Medulla oblongata (tissue), 1 donor: ENCODE results near the gene FGFBP3.
"Not testable (repeated sequence)": the region's sequence is repeated elsewhere in the genome, so short reads cannot be mapped to it uniquely, and the experiment has no call there.

ENCODE experiments used
- DNase-seq: peaks from one replicate; pipeline ENCODE4 v3.0.0-alpha.2; 2015; ENCODE audit errors: extremely low spot score

Gene FGFBP3

DNA sequence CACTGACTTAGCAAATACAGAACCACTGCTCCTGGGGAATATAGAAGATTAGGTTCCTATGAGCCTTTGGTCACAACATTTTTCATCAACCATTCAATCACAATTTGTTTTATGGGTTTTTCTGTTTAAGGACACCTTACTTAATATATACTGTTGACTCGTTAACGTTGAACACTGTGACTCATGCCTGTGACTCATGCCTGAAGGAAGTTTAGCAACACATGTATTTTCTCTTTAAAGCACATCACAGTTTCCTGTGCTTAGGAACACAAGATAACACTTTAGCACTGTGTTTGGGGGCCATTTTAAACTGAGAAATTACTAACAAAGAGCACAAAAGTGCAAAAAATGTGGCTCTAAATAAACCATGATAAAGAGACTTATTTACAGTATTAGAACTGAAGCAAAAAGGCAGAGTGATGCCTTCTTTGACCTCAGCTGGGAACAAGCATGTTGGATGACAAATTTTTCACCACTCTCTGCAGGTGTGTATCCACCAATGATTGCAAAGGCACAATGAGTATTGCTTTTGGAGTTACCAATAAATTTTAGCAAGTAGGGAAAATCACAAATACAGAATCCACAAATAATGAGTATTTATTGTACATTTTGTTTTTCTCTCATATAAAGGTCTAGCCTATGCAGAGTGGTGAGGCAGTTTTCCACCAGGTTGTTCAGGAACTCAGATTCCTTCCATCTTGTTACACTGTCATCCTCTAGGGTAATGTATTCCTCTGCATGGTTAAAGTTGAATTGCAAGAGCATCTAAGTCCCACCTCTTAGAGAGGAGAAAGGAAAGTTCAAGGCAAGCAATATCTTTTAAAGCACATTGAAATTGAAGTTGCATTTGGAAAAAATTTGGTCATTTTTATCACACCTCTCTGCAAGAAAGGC, 7.3 kb downstream of the FGFBP3 start:
- DNase-seq = no peak

DNA sequence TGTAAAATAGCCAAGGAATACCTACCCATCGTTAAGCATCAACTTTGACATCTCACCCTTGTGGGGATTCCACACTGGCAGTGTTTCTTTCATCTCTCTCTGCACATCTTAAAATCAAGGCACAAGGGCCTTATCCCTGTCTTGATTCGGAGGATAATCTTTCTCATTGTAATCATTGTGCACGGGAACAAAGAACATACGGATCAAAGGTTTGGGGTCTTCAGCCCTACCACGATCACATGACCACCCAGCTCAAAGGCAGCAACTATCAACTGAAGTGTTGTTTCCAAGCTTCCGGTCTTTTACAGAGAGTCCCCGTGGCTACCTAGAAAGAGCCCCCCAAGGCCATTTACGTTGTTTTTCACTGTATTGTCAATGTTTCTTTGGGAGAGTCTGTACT, 11.9 kb downstream of the FGFBP3 start:
- no peak for DNase-seq

DNA sequence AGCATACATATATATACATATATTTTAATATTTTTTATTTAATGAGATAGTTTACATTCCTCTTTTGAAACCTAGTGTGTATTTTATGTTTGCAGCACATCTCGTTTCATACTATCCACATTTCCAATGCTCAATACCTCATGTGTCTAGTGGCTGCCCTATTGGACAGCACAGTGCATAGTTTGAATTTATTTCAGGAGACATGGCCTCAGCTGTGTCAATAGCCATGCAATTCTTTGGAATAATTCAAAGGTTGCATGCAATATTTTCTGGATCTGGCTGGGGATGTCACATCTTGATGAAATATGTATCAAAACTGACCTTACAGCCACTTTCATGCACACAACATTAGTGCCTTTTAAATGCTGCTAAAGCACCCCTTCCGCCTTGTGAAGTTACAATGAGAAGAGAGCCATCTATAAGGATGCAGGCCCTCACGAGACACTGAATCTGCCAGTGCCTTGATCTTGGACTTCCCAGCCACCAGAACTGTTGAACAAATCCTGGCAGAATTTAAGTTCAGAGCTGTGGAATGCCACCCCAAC, 13.0 kb downstream of the FGFBP3 start:
- no peak for DNase-seq

DNA sequence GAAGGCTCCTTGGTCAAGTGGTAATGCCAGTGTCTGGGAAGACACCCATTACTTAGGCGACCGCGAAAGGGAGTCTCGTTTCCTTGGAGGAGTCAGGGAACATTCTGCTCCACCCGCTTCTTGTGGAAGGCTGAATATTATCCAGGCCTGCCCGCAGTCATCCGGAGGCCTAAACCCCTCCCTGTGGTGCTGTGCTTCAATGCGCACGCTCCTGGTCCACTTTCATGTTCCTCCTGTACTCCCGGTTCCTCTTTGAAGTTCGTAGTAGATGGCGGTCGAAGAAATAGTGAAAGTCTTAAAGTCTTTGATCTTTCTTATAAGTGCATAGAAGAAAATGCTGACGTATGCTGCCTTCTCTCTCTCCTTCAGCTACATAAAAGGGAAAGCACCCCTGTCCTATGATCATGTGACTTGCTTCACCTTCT, 15.0 kb downstream of the FGFBP3 start:
- not testable (repeated sequence) for DNase-seq

DNA sequence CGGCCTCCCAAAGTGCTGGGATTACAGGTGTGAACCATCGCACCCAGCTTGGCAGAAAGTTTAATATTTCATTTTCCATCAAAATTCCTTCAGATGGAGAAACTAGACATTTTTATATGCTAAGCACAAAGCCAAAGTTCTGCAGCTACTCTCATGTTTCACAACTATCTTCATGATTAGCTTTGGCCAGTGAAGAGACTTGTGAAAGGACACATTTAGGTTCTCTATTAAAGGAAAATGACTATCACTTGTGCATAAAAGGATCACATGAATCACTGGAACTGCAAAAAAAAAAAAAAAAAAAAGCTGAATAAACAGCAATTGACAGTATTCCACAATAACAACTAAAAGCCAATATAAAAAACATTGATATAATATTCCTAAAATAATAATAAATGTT, 16.2 kb downstream of the FGFBP3 start:
- DNase-seq = no peak

DNA sequence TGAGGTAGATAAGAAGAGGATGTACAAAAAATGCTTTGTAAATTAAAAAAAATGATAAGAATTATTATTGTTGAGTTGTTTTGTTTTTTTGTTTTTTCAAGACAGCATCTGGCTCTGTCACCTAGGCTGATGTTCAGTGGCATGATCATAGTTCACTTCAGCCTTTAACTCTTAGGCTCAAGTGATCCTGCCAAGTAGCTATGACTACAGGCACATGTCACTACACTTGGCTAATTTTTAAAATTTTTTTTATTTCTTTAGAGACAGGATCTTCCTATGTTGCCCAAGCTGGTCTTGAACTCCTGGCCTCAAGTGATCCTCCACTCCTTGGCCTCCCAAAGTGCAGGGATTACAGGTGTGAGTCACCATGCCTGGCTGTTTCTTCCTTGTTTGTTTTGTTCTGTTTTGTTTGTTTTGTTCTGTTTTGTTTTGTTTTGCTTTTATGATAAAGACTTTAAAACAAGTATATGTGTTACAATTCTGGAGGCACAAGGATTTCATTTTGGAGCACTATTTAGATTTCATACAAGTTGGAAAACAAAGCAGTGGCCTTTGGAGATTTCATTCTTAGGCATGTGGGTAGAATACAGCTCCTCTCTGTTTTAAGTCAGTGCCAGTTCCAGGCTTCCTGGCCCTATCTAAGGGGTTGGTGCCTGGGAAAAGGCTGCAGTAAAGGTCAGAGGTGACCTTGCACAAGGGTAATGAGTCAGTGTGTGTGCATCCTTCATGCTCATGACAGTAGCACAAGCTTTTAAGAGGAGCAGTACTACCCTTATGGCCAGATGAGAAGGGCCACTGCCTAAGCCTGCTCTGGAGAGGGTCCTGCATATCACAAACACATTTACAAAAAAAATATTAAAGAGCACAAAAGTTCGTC, 17.9 kb downstream of the FGFBP3 start:
- DNase-seq = no peak

DNA sequence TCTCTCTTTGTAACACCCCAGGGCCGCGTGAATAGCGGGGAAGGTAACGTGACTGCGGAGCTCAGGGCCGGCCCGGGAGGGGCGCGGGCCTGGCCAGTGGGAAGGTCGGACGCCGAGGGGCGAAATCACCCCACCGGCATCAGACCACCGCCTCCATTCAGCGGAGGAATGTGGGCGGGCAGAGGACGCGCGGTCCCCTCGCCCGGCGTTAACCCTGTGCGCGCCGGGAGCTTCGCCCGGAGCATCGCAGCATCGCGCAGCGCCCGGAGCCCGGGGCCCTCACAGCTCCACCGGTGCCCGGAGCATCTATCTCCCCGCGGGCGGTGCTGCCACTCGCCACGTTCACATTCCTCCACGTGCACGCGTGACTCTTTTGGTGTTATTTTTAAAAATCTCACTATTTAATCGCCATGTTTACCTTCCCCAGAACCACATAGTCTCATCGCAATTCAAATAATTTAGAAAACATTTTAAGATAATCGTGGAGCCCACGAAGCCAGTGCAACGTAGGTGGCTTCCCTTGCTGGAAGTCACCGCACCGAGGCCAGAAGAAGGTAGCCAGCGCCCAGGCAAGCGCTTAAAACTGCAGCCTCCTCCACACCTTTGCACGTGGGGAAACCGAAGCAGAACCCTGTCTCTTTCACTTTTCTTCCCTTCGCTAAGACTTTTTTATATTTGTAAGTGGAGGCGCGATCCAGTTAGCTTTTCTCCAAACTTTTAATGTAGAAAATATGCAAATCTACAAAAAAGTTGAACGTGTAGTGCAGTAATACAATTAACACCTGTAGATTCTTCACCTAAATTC, 21.8 kb downstream of the FGFBP3 start:
- peak; percentile 57 for DNase-seq

DNA sequence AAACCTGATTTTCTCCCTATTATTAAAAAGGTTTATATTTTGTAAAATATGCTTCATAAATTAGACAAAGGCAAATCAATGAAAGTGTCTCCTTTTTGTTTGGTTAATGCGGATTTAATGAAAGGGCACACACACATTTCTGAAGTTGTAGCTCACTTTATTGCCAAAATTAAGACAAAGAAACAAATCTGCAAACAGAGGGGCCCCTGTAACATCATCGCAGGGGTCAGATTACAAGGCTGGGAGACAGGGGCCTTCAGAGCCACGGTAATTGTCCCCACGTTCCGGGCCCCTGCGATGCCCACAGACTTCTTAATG, 22.4 kb downstream of the FGFBP3 start:
- DNase-seq = no peak

DNA sequence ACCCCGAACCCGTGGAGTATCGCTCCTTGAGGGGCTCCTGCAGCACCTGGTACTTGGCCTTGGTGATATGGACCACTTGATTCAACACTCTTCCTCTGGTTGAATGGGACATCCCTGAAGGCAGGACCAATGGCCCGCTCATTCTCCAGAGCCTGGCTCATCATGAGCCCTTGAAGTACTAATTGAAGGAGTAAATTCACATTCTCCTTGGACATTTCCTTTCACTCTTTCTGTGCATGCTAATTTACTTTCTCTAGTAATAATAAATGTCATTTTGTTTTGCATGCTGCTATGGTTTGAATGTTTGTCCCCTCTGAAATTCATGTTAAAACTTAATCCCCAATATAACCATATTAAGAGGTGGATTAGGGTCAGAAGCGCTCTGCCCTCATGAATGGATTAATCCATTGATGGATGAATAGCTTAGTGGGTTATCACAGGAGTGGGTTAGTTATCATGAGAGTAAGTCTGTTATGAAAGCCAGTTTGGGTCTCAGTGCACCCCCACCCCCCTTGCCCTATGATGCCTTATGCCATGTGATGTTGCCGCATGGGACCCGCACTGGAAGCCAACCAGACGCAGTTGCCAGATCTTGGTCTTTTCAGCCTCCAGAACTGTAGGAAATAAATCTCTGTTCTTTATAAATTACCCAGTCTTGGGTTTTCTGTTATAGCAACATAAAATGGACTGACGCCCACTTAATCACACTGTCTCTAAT, 23.8 kb downstream of the FGFBP3 start:
- DNase-seq = no peak

DNA sequence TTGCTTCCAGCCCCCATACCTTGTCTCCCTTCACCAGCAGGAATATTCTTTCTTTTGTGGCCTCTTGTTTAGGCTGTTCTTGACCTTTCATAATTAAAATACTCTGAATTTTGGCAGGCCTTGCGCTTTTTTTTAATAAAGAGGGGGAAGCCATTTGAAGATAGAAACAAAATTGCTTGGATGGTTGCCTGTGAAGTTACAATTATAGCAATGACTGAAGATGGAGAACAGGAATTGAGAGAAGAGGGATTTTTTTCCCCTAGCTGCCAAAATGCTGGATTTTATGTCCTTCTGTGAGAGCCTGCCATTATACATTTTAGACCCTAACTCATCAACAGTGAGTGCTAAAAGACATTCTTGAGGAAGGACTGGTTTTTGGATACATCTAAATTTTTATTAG, 24.8 kb downstream of the FGFBP3 start:
- no peak for DNase-seq

DNA sequence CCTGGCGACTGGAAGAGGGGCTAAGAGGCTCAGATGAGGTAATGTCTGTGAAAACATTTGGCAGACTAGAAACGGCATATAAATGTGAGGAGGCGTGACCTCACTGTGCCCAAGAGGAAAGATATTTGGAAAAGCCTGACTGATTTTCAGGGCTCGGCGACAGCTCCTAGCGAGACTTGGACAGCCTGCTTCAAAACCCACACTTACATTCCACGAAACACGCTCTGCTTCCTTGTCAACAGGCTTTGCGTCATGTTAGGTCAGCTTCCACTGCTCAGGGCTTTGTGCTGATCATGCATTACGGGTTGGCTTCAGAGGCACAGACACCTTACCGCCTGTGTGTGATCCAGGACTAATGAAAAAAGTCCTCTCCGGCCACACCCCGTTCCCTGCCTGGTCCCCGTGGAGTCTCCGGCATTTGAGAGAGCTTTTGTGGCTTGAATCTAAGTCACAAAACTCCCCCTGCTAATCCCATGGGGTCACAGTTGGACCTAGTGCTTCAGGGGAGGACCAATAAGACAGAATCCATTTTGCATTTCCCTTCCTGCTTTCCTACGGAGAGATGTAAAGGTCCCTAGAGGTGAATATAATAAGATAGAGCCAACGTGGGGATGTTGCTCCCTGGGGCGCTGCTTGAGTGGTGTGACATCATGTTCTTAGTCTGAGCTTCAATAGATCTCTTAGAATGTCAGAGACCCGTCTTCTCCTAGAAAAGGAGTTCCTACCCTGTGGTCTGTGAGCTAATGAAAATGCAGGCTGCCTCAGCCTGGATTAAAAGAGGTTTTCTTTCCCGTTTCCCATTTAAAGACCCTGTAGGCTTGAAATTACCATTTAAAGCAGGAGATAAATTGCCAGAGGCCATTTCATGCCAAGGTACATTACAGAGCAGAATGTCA, 25.5 kb downstream of the FGFBP3 start:
- peak; percentile 38 for DNase-seq

DNA sequence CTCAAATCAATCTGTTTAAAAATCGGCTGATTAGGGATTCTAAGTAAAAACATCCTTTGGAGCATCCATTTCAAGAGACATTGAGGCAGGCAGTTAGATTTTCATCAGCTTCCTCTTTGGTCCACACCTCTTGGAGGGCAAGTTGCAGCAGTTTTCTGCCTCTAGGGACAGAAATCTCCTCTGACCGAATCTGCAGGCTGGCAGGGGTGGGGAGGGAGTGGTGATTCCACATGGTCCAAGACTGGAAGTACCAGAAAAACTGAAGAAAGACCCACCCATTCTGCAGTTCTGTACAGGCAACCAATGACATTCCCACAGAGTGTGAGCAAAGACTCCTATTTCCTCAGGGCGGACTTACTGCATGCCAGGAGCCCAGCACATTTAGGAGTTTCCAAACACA, 29.0 kb downstream of the FGFBP3 start:
- DNase-seq = no peak

DNA sequence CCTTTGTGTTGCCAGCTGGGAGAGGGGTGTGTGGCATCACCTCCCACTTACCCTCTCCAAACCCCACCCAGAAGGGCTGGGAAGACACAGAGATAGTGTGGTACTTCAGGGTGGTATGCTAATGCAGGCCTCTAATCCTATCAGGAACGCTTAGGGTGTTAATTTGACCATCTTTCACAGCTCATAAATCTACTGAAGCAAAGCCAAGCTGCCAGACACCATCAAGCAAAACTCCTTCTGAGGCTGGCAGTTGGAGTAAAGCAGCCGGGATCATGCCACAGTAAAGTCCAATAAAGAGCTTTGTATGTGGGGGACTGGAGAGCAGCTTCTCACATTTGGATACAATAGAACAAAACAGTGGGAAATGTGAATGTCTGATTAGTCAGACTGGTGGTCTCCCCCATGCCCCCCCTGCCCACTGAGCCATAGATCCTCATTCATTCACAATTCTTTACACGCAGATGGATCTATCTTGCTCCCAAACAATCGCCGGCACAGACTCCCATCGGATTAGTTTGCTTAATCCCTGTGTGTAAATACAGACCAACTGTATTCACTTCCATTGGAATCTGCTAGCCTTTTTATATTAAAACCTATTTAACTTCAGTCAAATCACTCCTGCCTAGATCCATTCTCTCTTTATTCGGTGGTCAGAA, 29.6 kb downstream of the FGFBP3 start:
- DNase-seq = no peak

DNA sequence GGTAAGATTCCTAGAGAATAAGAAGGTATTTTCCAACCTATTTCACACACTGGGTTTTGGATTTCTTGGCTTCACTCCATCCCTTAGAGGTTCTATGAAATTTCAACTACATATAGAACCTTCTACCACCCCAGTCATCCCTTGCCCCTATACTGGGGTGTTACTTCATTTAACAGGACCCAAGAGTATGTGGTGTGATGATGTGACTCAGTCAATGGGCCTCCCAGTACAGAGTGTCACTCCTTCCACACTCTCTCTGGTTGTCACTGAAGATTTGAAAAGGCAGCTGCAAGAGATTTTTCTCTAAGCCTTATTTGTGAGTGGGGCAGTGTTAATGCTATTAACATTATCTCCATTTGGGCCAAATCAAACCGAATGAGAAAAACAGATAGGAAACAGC, 33.5 kb downstream of the FGFBP3 start:
- no peak for DNase-seq

DNA sequence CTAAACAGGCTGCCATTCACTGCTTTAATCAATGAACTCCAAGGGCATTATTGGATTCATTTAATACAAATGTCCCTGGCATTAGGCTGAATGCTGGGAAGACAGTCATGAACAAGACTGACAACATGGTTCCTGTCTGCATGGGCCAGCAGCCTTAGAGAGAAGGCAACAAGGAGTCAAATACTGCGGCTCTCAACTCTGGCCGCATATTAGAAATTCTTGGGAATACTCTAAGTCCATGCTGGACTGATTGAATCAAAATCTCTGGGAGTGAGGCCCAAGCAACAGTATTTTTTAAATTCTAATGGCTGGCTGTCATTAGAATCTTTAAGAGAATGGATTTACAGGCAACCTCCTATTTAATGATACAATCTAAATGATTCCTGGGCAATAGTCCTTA, 34.1 kb downstream of the FGFBP3 start:
- no peak for DNase-seq

DNA sequence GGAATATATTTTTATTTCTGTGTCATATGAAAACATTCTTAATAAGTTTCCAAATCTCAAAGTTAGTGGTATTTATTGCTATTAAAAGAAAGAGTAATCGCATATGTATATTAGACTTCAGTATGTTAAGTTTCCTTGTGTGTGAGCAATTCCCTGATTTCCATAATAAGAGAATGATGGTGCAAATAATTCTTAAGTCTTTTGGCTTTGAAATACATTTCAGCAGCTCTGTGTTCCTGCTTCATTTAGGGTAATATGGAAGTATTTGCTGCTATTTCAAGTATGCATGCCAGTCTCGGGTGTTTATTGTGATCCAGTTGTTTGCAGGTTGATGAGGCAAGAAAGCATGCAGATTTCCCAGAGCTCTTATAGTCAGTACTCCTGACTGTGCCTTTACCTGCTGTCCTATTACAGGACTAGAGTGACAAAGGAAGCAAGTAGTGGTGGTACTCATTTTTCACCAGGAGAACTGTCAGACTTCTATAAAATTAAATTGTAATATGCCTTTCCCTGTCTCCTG, 43.7 kb downstream of the FGFBP3 start:
- DNase-seq = no peak

DNA sequence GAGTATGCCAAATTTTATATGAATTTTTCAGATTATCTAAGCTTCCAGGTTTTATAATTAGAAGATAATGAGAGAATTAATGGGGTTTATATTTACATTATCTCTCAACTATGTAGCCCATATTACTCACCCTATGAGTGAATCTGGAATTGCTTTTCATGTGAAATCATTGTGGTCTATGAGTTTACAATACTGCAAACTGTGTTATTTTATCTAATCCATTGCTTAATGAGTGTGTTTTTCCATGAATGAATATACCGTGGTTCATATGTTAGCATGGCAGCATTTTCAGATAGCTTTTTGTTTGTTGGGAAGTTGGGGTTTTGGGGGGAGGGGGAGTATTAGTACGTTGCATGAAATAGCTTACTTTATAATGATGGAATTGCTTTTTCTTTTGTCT, 44.5 kb downstream of the FGFBP3 start:
- no peak for DNase-seq

DNA sequence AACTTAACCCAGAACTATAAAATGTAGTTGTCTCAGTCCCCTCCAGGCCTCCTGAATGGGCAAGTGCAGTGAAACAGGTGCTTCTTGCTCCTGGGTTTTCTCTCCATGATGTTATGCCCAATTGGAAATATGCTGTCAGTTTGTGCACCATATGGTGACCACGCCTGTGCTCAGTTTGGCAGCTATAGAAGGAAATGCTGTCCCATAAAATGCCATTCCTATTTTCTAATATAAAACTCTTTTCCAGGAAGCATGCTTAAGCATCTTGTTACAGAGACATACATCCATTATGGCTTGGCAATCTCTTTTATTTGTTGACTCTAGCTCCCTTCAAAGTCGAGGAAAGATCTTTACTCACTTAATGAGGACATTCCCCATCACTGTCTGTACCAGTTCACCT, 45.2 kb downstream of the FGFBP3 start:
- DNase-seq = no peak

DNA sequence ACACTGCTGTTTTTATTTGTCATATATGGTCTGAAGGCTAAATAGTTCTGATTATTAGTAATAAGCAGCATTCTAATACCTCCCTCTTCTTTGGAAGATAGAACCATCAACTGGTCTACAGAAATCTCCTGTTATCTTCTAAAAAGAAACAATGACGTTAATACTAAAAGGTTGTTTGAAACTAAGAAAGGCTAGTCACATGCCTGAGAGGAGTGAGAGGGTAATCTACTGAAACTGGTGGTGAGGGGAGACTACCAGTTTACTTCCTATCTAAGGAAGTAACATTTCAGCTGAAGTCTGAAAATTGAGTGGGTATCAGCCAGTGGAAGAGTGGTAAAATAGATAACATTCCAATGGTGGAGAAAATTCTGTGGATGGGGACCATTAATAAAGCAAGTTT, 48.4 kb downstream of the FGFBP3 start:
- no peak for DNase-seq
